Measurements from ENCODE around the gene CMAS. TPM values are rescaled to one million over a fixed set of nuclear protein-coding genes. Genes with fewer than 3 reads are reported as not detected.
A peak's percentile ranks its signal among the peaks of the same experiment; 100 is the strongest.
"Not testable (repeated sequence)": the region's sequence is repeated elsewhere in the genome, so short reads cannot be mapped to it uniquely, and the experiment has no call there.

The CMAS gene
- total RNA-seq (2014; rRNA removed; shearing (Covaris generic)) = 35.5 and 37.6 TPM in 2 replicates

GRCh38 chr12:22046090-22046967 lies at the start of gene CMAS:
Gene CMAS, plus strand, starts transcription at chr12:22046218. Its CDS starts 86 bp downstream, at chr12:22046304.
- Histone ChIP-seq H3K9me3 (replicated peaks) (no peaks in the 10 kb centered on the region), H3K27me3 (no peaks in the 10 kb centered on the region), H3K36me3 (no peaks in the 10 kb centered on the region; the same call in 1 of the 2 replicates), H3K4me1 (no peaks in the 10 kb centered on the region), H3K27ac (peak within 1 kb of the TSS; percentile 87), H3K4me3 (peak within 1 kb of the TSS; percentile 100)
- peak; percentile 87 to 88 for DNase-seq

- H3K4me3 ChIP-seq = no peak overlapping the region
- no peaks in the 10 kb centered on the region for H3K36me3 ChIP-seq
- H3K9me3 ChIP-seq (replicated peaks) = no peaks in the 10 kb centered on the region
- no peaks in the 10 kb centered on the region; the same call in 1 of the 2 replicates for H3K27me3 ChIP-seq
- no peak for DNase-seq
- no peak overlapping the region for H3K27ac ChIP-seq
- no peaks in the 10 kb centered on the region for H3K4me1 ChIP-seq
Measured at GRCh38 chr12:21998295-21998694, 47.7 kb upstream of the CMAS start.

GRCh38 chr12:21998782-21999181 lies 47.2 kb upstream of the CMAS start:
- no peaks in the 10 kb centered on the region for H3K4me1 ChIP-seq
- no peak overlapping the region for H3K4me3 ChIP-seq
- H3K9me3 ChIP-seq (replicated peaks) = no peaks in the 10 kb centered on the region
- H3K36me3 ChIP-seq = no peaks in the 10 kb centered on the region
- DNase-seq = no peak
- no peak overlapping the region for H3K27ac ChIP-seq
- H3K27me3 ChIP-seq = no peaks in the 10 kb centered on the region; the same call in 1 of the 2 replicates

GRCh38 chr12:22002430-22002829 lies 43.6 kb upstream of the CMAS start:
- no peaks in the 10 kb centered on the region; the same call in 1 of the 2 replicates for H3K27me3 ChIP-seq
- H3K36me3 ChIP-seq = no peaks in the 10 kb centered on the region
- DNase-seq = no peak

GRCh38 chr12:22007794-22008193 lies 38.2 kb upstream of the CMAS start:
- H3K36me3 ChIP-seq; H3K9me3 ChIP-seq (replicated peaks); H3K27me3 ChIP-seq; H3K4me3 ChIP-seq; H3K4me1 ChIP-seq; H3K27ac ChIP-seq; DNase-seq: not testable (repeated sequence)

More at GRCh38 chr12:22002430-22002829, 43.6 kb upstream of the CMAS start:
- Histone ChIP-seq H3K4me1 (no peaks in the 10 kb centered on the region), H3K4me3 (no peak overlapping the region), H3K27ac (no peak overlapping the region), H3K9me3 (replicated peaks) (no peaks in the 10 kb centered on the region)

GRCh38 chr12:22008196-22008595 lies 37.8 kb upstream of the CMAS start:
- Histone ChIP-seq H3K9me3 (replicated peaks) (no peaks in the 10 kb centered on the region), H3K27me3 (no peaks in the 10 kb centered on the region), H3K4me1 (no peaks in the 10 kb centered on the region), H3K27ac (no peak overlapping the region), H3K4me3 (no peak overlapping the region), H3K36me3 (no peaks in the 10 kb centered on the region)
- no peak for DNase-seq

GRCh38 chr12:22014041-22014782 lies 31.8 kb upstream of the CMAS start:
- no peak overlapping the region for H3K4me3 ChIP-seq
- DNase-seq = no peak
- H3K4me1 ChIP-seq = no peaks in the 10 kb centered on the region
- H3K36me3 ChIP-seq = no peaks in the 10 kb centered on the region
- H3K9me3 ChIP-seq (replicated peaks) = no peaks in the 10 kb centered on the region
- H3K27ac ChIP-seq = no peak overlapping the region
- no peaks in the 10 kb centered on the region; the same call in 1 of the 2 replicates for H3K27me3 ChIP-seq

- no peaks in the 10 kb centered on the region for H3K36me3 ChIP-seq
- peak in 1 of 2 experiments; percentile 6 for DNase-seq
- no peak overlapping the region for H3K27ac ChIP-seq
- H3K4me1 ChIP-seq = no peaks in the 10 kb centered on the region
- no peaks in the 10 kb centered on the region for H3K9me3 ChIP-seq (replicated peaks)
- H3K27me3 ChIP-seq = no peaks in the 10 kb centered on the region; the same call in 1 of the 2 replicates
- no peak overlapping the region for H3K4me3 ChIP-seq
Measured at GRCh38 chr12:22014783-22015144, 31.3 kb upstream of the CMAS start.

- no peaks in the 10 kb centered on the region for H3K36me3 ChIP-seq
Measured at GRCh38 chr12:22016982-22017381, 29.0 kb upstream of the CMAS start.

GRCh38 chr12:22018860-22019259 lies 27.2 kb upstream of the CMAS start:
- H3K36me3 ChIP-seq = no peaks in the 10 kb centered on the region

More at GRCh38 chr12:22016982-22017381, 29.0 kb upstream of the CMAS start:
- no peaks in the 10 kb centered on the region for H3K4me1 ChIP-seq
- no peak overlapping the region for H3K4me3 ChIP-seq
- H3K27ac ChIP-seq = no peak overlapping the region
- no peaks in the 10 kb centered on the region; the same call in 1 of the 2 replicates for H3K27me3 ChIP-seq
- no peaks in the 10 kb centered on the region for H3K9me3 ChIP-seq (replicated peaks)
- DNase-seq = no peak

GRCh38 chr12:22023489-22023888 lies 22.5 kb upstream of the CMAS start:
- H3K4me1 ChIP-seq; H3K27me3 ChIP-seq; H3K9me3 ChIP-seq (replicated peaks); H3K27ac ChIP-seq; DNase-seq; H3K36me3 ChIP-seq; H3K4me3 ChIP-seq: not testable (repeated sequence)

More at GRCh38 chr12:22018860-22019259, 27.2 kb upstream of the CMAS start:
- Histone ChIP-seq H3K27me3 (no peaks in the 10 kb centered on the region; the same call in 1 of the 2 replicates), H3K4me1 (no peaks in the 10 kb centered on the region), H3K9me3 (replicated peaks) (no peaks in the 10 kb centered on the region), H3K27ac (no peak overlapping the region), H3K4me3 (no peak overlapping the region)
- peak in 1 of 2 experiments; percentile 12 for DNase-seq

GRCh38 chr12:22029491-22029890 lies 16.5 kb upstream of the CMAS start:
- no peak overlapping the region for H3K27ac ChIP-seq
- H3K4me1 ChIP-seq = no peaks in the 10 kb centered on the region
- no peaks in the 10 kb centered on the region for H3K27me3 ChIP-seq
- DNase-seq = no peak
- H3K4me3 ChIP-seq = no peak overlapping the region
- H3K36me3 ChIP-seq = no peaks in the 10 kb centered on the region
- no peaks in the 10 kb centered on the region for H3K9me3 ChIP-seq (replicated peaks)

- Histone ChIP-seq H3K27me3 (no peaks in the 10 kb centered on the region), H3K36me3 (no peaks in the 10 kb centered on the region), H3K27ac (no peak overlapping the region), H3K9me3 (replicated peaks) (no peaks in the 10 kb centered on the region), H3K4me1 (no peaks in the 10 kb centered on the region), H3K4me3 (no peak overlapping the region)
- DNase-seq = no peak
Measured at GRCh38 chr12:22029991-22030390, 16.0 kb upstream of the CMAS start.

- Histone ChIP-seq H3K36me3 (no peaks in the 10 kb centered on the region), H3K27ac (no peak overlapping the region), H3K4me1 (no peaks in the 10 kb centered on the region), H3K9me3 (replicated peaks) (no peaks in the 10 kb centered on the region), H3K4me3 (no peak overlapping the region), H3K27me3 (no peaks in the 10 kb centered on the region)
- DNase-seq = no peak
Measured at GRCh38 chr12:22032732-22033131, 13.3 kb upstream of the CMAS start.
